HG03066 (cell line): ENCODE results near the gene ZKSCAN4.

Experiments
- ATAC-seq: cut with Tn5 transposase; IDR thresholded peaks from one replicate; pipeline ENCODE4 v1.9.1; 2021; ENCODE audit warnings: low read depth; ENCODE audit not compliant: unreplicated experiment

The ZKSCAN4 gene

GRCh38 chr6:28251661-28252008 is 434 bp downstream of the ZKSCAN4 start:
- ATAC-seq, result peak; percentile 36

- ATAC-seq, result no peak
Measured at GRCh38 chr6:28250747-28251146, 1.3 kb downstream of the ZKSCAN4 start.

- ATAC-seq, result no peak
Measured at GRCh38 chr6:28248916-28249315, 3.2 kb downstream of the ZKSCAN4 start.

GRCh38 chr6:28245206-28245941 is 6.7 kb downstream of the ZKSCAN4 start:
- no peak for ATAC-seq

- ATAC-seq, result no peak
Measured at GRCh38 chr6:28243946-28244345, 8.1 kb downstream of the ZKSCAN4 start.

- no peak for ATAC-seq
Measured at GRCh38 chr6:28240471-28240870, 11.6 kb downstream of the ZKSCAN4 start.

- no peak for ATAC-seq
Measured at GRCh38 chr6:28239636-28240035, 12.4 kb downstream of the ZKSCAN4 start.

- no peak for ATAC-seq
Measured at GRCh38 chr6:28235912-28236452, 16.1 kb downstream of the ZKSCAN4 start.

- ATAC-seq, result no peak
Measured at GRCh38 chr6:28232785-28233184, 19.3 kb downstream of the ZKSCAN4 start.

GRCh38 chr6:28226460-28226859 is 25.6 kb downstream of the ZKSCAN4 start:
- no peak for ATAC-seq

- ATAC-seq, result peak; percentile 87
Measured at GRCh38 chr6:28225056-28225834, 26.8 kb downstream of the ZKSCAN4 start, which contains the start of gene ZSCAN9. Gene ZSCAN9, plus strand, starts transcription at chr6:28225275. Its CDS starts 1,810 bp downstream, at chr6:28227085.

GRCh38 chr6:28224131-28225055 is 27.7 kb downstream of the ZKSCAN4 start:
- no peak for ATAC-seq

GRCh38 chr6:28220257-28221133 is 31.6 kb downstream of the ZKSCAN4 start:
- no peak for ATAC-seq

- peak; percentile 63 for ATAC-seq
Measured at GRCh38 chr6:28218312-28219248, 33.5 kb downstream of the ZKSCAN4 start.

- no peak for ATAC-seq
Measured at GRCh38 chr6:28217890-28218289, 34.2 kb downstream of the ZKSCAN4 start.

- ATAC-seq, result no peak
Measured at GRCh38 chr6:28215425-28215824, 36.6 kb downstream of the ZKSCAN4 start.

GRCh38 chr6:28213213-28213523 is 38.9 kb downstream of the ZKSCAN4 start:
- no peak for ATAC-seq

- peak; percentile 45 for ATAC-seq
Measured at GRCh38 chr6:28212510-28213212, 39.4 kb downstream of the ZKSCAN4 start.
